SU-DHL-6 (cell line): ENCODE data around the gene TMEM38B.

Experiments
- H2AFZ ChIP-seq: fragments of 200-600 bp; sonication (generic); 2 replicates; pipeline ENCODE4 v1.6.1; 2014; ENCODE audit warnings: low read depth, mild to moderate bottlenecking, moderate library complexity, mixed read lengths, antibody characterized with exemption, low read length; ENCODE audit not compliant: severe bottlenecking
- H3F3A ChIP-seq: fragments of 200-600 bp; shearing (Covaris generic); 2 replicates; pipeline ENCODE4 v1.6.0; 2016; ENCODE audit warnings: antibody characterized with exemption, mild to moderate bottlenecking; ENCODE audit not compliant: insufficient read depth
- H3K27ac ChIP-seq: fragments of 200-600 bp; sonication (generic); 2 replicates; pipeline ENCODE4 v1.5.1; 2016; ENCODE audit warnings: low read depth, mild to moderate bottlenecking, low read length, moderate library complexity, mixed read lengths
- H3K27me3 ChIP-seq: fragments of 200-600 bp; sonication (generic), shearing (Covaris generic); 2 replicates; pipeline ENCODE4 v1.6.0; 2014; ENCODE audit warnings: mild to moderate bottlenecking, low read length
- H3K36me3 ChIP-seq: fragments of 200-600 bp; sonication (generic); 2 replicates; pipeline ENCODE4 v1.6.1; 2014; ENCODE audit warnings: mild to moderate bottlenecking, low read length, mixed read lengths
- H3K4me2 ChIP-seq: fragments of 300-600, 200-600 bp; shearing (Covaris generic), sonication (generic); 2 replicates; pipeline ENCODE4 v1.6.0; 2014; ENCODE audit warnings: low read length, low read depth, mild to moderate bottlenecking; ENCODE audit not compliant: poor library complexity, severe bottlenecking
- H3K4me3 ChIP-seq: fragments of 200-600 bp; sonication (generic); 2 replicates; pipeline ENCODE4 v1.5.1; 2014; ENCODE audit warnings: antibody characterized with exemption, low read length, mild to moderate bottlenecking, mixed read lengths; ENCODE audit not compliant: insufficient read depth, poor library complexity, severe bottlenecking
- H3K79me2 ChIP-seq: fragments of 200-600 bp; sonication (generic); 2 replicates; pipeline ENCODE4 v1.6.1; 2014; ENCODE audit warnings: mild to moderate bottlenecking, low read length, moderate library complexity; ENCODE audit not compliant: insufficient read depth
- H3K9ac ChIP-seq: fragments of 200-600 bp; sonication (generic); 2 replicates; pipeline ENCODE4 v1.7.0; 2014; ENCODE audit warnings: mild to moderate bottlenecking, low read length
- H3K9me2 ChIP-seq: fragments of 200-600 bp; sonication (generic); replicated peaks from 2 replicates; pipeline ENCODE4 v1.6.1; 2014; ENCODE audit warnings: low read length; ENCODE audit not compliant: insufficient read depth
- H3K9me3 ChIP-seq: fragments of 200-600 bp; sonication (generic); 2 replicates; pipeline ENCODE4 v1.6.1; 2014; ENCODE audit warnings: low read length, mixed read lengths; ENCODE audit not compliant: insufficient read depth
- H4K20me1 ChIP-seq: fragments of 200-600 bp; sonication (generic); 2 replicates; pipeline ENCODE4 v1.6.1; 2014; ENCODE audit warnings: low read depth, mild to moderate bottlenecking, antibody characterized with exemption, low read length, moderate library complexity, mixed read lengths
- EZH2phosphoT487 ChIP-seq: fragments of 200-600 bp; sonication (generic), shearing (Covaris generic); conservative IDR thresholded peaks from 2 replicates; pipeline ENCODE4 v1.6.1; 2018; ENCODE audit warnings: mild to moderate bottlenecking, antibody characterized with exemption, low read length, moderate library complexity, mixed read lengths
- TF ChIP-seq, protein P1 (sequence below): fragments of 200-600 bp; sonication (generic); IDR thresholded peaks from one replicate; pipeline ENCODE4 v1.5.1; 2017; ENCODE audit warnings: antibody characterized with exemption, mild to moderate bottlenecking, low read length, moderate library complexity; ENCODE audit not compliant: insufficient read depth, poor library complexity, severe bottlenecking

TMEM38B gene

DNA sequence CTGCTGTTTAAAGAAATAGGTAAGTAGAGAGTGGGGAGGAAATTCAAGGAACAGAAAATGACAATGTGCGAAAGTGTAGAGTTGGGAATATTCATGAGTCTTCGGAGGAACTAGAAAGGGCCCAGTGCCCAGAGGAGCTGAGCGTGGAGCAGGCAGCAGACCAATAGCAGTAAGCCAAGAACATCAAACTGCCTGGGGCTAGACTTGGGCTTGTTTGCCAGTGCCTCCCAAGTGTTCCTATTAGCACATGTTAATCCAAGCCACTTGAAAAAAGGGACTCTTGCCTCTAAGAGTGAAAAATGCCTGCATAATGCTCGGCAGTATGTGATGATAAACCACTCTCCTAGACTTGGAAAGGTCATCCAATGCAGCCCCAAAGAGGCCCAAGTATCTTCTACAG, 33.3 kb upstream of the TMEM38B start:
- Histone ChIP-seq H3K79me2 (no peaks in the 10 kb centered on the region), H3K9me3 (no peaks in the 10 kb centered on the region), H3K4me3 (no peak overlapping the region), H3K27me3 (no peaks in the 10 kb centered on the region), H3K36me3 (no peaks in the 10 kb centered on the region), H3K9me2 (no peaks in the 10 kb centered on the region), H2AFZ (no peak overlapping the region), H3F3A (no peaks in the 10 kb centered on the region), H3K27ac (no peak overlapping the region), H3K9ac (no peak overlapping the region), H3K4me2 (no peak overlapping the region), H4K20me1 (no peaks in the 10 kb centered on the region)
- TF ChIP-seq, protein P1, sequence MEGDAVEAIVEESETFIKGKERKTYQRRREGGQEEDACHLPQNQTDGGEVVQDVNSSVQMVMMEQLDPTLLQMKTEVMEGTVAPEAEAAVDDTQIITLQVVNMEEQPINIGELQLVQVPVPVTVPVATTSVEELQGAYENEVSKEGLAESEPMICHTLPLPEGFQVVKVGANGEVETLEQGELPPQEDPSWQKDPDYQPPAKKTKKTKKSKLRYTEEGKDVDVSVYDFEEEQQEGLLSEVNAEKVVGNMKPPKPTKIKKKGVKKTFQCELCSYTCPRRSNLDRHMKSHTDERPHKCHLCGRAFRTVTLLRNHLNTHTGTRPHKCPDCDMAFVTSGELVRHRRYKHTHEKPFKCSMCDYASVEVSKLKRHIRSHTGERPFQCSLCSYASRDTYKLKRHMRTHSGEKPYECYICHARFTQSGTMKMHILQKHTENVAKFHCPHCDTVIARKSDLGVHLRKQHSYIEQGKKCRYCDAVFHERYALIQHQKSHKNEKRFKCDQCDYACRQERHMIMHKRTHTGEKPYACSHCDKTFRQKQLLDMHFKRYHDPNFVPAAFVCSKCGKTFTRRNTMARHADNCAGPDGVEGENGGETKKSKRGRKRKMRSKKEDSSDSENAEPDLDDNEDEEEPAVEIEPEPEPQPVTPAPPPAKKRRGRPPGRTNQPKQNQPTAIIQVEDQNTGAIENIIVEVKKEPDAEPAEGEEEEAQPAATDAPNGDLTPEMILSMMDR = no peak
- no peak for TF ChIP-seq EZH2phosphoT487

DNA sequence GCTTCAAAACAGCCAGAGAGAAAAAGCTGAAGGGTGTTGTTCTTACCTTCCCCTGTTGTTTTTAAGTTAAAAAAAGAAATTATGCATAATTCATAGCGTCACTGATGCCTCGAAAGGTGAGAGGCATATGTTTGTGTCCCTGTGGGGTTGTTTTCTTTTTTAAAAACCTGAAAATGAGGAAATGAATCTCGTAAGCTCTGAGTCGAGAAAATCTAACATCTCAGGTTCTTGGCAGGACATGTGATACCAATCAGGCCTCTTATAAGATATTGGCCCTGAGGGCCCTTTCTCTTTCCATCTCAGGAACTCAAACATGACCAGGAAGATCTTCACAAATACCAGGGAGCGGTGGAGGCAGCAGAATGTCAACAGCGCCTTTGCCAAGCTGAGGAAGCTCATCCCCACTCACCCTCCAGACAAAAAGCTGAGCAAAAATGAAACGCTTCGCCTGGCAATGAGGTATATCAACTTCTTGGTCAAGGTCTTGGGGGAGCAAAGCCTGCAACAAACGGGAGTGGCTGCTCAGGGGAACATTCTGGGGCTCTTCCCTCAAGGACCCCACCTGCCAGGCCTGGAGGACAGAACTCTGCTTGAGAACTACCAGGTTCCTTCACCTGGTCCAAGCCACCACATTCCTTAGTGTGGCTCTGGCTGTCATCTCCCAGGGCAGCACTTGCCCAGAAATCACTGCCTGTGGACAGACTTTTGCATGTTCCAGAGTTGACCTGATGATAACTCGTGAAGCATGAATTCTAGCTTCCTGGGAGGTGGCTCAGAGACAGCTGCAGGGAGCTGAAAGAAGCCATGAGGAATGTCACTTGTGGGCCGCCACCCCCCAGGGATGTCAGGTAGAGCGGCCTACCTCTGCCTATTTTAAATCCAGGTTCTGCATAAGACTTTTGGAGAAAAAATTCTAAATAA, 31.9 kb upstream of the TMEM38B start, which contains the start of gene TAL2:
Gene TAL2 (plus strand): TSS at position 274 of the 921 bp plus-strand sequence. CDS start 40 bp downstream, at position 314.
- no peak for TF ChIP-seq EZH2phosphoT487
- no peaks in the 10 kb centered on the region for H3K9me3 ChIP-seq
- H3K79me2 ChIP-seq = no peaks in the 10 kb centered on the region
- H3K4me3 ChIP-seq = no peak within 1 kb of the TSS
- no peak within 1 kb of the TSS for H3K27ac ChIP-seq
- no peak within 1 kb of the TSS for H3K9ac ChIP-seq
- no peaks in the 10 kb centered on the region for H3K36me3 ChIP-seq
- H2AFZ ChIP-seq = no peak within 1 kb of the TSS
- H3K27me3 ChIP-seq = no peaks in the 10 kb centered on the region
- H4K20me1 ChIP-seq = no peaks in the 10 kb centered on the region
- H3K9me2 ChIP-seq = no peaks in the 10 kb centered on the region
- no peak within 1 kb of the TSS for H3K4me2 ChIP-seq
- H3F3A ChIP-seq = no peaks in the 10 kb centered on the region

DNA sequence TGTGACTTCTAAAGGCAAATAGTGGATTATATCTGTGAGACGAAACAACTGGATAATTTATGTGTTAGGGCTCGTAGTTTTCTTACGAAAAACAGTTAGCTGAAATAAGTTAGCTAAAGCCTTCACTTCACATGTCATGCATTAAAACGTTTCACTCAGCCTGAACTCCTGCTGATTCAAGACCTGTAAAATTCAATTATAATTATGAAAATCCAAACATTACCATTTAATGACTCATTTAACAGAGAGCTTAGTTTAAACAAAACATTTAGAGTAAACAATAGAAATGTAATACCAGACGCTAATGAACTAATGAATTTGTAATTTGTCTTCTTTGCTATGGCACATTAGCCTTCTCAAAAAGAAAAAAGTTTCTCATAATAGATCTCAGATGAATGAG, 30.4 kb upstream of the TMEM38B start:
- no peaks in the 10 kb centered on the region for H3K27me3 ChIP-seq
- no peak overlapping the region for H3K4me3 ChIP-seq
- H3K36me3 ChIP-seq = no peaks in the 10 kb centered on the region
- no peak overlapping the region for H2AFZ ChIP-seq
- H3K9me3 ChIP-seq = no peaks in the 10 kb centered on the region
- no peaks in the 10 kb centered on the region for H3F3A ChIP-seq
- no peak for TF ChIP-seq EZH2phosphoT487
- TF ChIP-seq, protein P1 = no peak
- no peaks in the 10 kb centered on the region for H4K20me1 ChIP-seq
- H3K9me2 ChIP-seq = no peaks in the 10 kb centered on the region
- no peak overlapping the region for H3K4me2 ChIP-seq
- no peak overlapping the region for H3K27ac ChIP-seq
- H3K9ac ChIP-seq = no peak overlapping the region
- H3K79me2 ChIP-seq = no peaks in the 10 kb centered on the region

DNA sequence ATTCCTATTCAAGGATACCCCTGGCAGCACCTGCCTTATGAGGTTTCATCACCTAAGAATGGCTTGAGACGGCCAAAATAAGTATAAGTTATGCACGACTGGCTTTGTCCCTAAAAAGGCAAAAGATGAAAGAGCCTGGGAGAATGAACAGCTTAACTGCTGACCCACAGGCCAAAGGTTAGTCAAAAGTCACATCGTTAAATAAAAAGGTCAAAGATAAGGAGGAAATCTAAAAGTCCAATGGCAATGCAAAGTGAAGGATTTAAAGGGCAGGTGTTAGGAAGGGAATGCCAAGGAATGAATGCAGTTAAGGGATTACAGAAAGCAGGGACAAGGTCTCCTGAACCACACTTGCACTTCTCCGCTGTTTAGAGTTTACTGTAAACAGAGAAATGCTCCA, 26.5 kb upstream of the TMEM38B start:
- Histone ChIP-seq H3K9me2 (no peaks in the 10 kb centered on the region), H3K4me3 (no peak overlapping the region), H2AFZ (no peak overlapping the region), H3K9me3 (no peaks in the 10 kb centered on the region), H3K9ac (no peak overlapping the region), H3F3A (no peaks in the 10 kb centered on the region), H4K20me1 (no peaks in the 10 kb centered on the region), H3K36me3 (no peaks in the 10 kb centered on the region), H3K27ac (no peak overlapping the region), H3K4me2 (no peak overlapping the region), H3K79me2 (no peaks in the 10 kb centered on the region), H3K27me3 (no peaks in the 10 kb centered on the region)
- TF ChIP-seq EZH2phosphoT487 = no peak
- TF ChIP-seq, protein P1 = no peak
